ENCODE data around the gene PES1. TPM values are rescaled to one million over a fixed set of nuclear protein-coding genes. Genes with fewer than 3 reads are reported as not detected.
"Not testable (repeated sequence)": the region's sequence is repeated elsewhere in the genome, so short reads cannot be mapped to it uniquely, and the experiment has no call there.

PES1 gene
- total RNA-seq, 2 experiments from 2014 or later = 28.4 to 30.5 TPM

- ATAC-seq (ENCODE audit: poor library complexity) (no peak), DNase-seq (no peak)
- Mint-ChIP-seq H3K4me1 (ENCODE audit: low read depth) (no peaks in the 10 kb centered on the region), H3K4me3 (no peak overlapping the region), H3K27me3 (peaks cover under 1% of the 10 kb centered on the region), H3K9me3 (no peaks in the 10 kb centered on the region), H3K36me3 (ENCODE audit: low read depth) (no peaks in the 10 kb centered on the region), H3K27ac (no peak overlapping the region)
- Histone ChIP-seq H3K27ac (ENCODE audit: low read depth in 1 of 2, low read length in 2 of 2) (no peak overlapping the region), H3K4me1 (ENCODE audit: insufficient read depth, low read length) (no peaks in the 10 kb centered on the region), H3K27me3 (ENCODE audit: control insufficient read depth in 1 of 2, insufficient read depth in 2 of 2, low read length in 2 of 2) (peaks cover 0 to 1% of the 10 kb centered on the region in 2 experiments), H3K36me3 (ENCODE audit: insufficient read depth, low read length) (no peaks in the 10 kb centered on the region), H3K4me3 (ENCODE audit: low read length) (no peak overlapping the region), H3K9me3 (ENCODE audit: control insufficient read depth in 1 of 2, insufficient read depth in 1 of 2, low read length in 2 of 2) (peaks cover 0 to 6% of the 10 kb centered on the region in 2 experiments)
- intact Hi-C loops (cut with DNase I, micrococcal nuclease) = no loop called here
- CTCF ChIA-PET = no interaction called here
- TF ChIP-seq CTCF (IDR thresholded peaks at IDR 0.05) = no peak
- POLR2A ChIA-PET = no interaction called here
Measured at GRCh38 chr22:30553971-30554370, 37.7 kb downstream of the PES1 start.

- Histone ChIP-seq H3K27me3 (ENCODE audit: control insufficient read depth in 1 of 2, insufficient read depth in 2 of 2, low read length in 2 of 2) (peaks cover 0 to 2% of the 10 kb centered on the region in 2 experiments), H3K4me3 (ENCODE audit: low read length) (no peak overlapping the region), H3K36me3 (ENCODE audit: insufficient read depth, low read length) (no peaks in the 10 kb centered on the region), H3K9me3 (ENCODE audit: control insufficient read depth in 1 of 2, insufficient read depth in 1 of 2, low read length in 2 of 2) (peaks cover 0 to 6% of the 10 kb centered on the region in 2 experiments), H3K27ac (ENCODE audit: low read depth in 1 of 2, low read length in 2 of 2) (no peak overlapping the region), H3K4me1 (ENCODE audit: insufficient read depth, low read length) (no peaks in the 10 kb centered on the region)
- no peak overlapping the region for H3K27ac Mint-ChIP-seq
- no peaks in the 10 kb centered on the region for H3K4me1 Mint-ChIP-seq (ENCODE audit: low read depth)
- H3K36me3 Mint-ChIP-seq (ENCODE audit: low read depth) = no peaks in the 10 kb centered on the region
- no peak overlapping the region for H3K4me3 Mint-ChIP-seq
- POLR2A ChIA-PET = no interaction called here
- CTCF ChIA-PET = no interaction called here
- ATAC-seq (ENCODE audit: poor library complexity) = no peak
- intact Hi-C loops (cut with DNase I, micrococcal nuclease) = no loop called here
- no peak for TF ChIP-seq CTCF (IDR thresholded peaks at IDR 0.05)
- H3K27me3 Mint-ChIP-seq = peaks cover 8% of the 10 kb centered on the region
- no peaks in the 10 kb centered on the region for H3K9me3 Mint-ChIP-seq
- DNase-seq = no peak
Measured at GRCh38 chr22:30552719-30553118, 39.0 kb downstream of the PES1 start.

GRCh38 chr22:30551813-30552212 is 39.9 kb downstream of the PES1 start:
- CTCF ChIA-PET; DNase-seq; H3K4me1 Mint-ChIP-seq (ENCODE audit: low read depth); intact Hi-C loops (cut with DNase I, micrococcal nuclease); H3K4me3 Mint-ChIP-seq; H3K4me3 ChIP-seq (ENCODE audit: low read length); H3K4me1 ChIP-seq (ENCODE audit: insufficient read depth, low read length); H3K27ac Mint-ChIP-seq; ATAC-seq (ENCODE audit: poor library complexity); H3K36me3 Mint-ChIP-seq (ENCODE audit: low read depth); H3K27me3 ChIP-seq (ENCODE audit: control insufficient read depth in 1 of 2, insufficient read depth in 2 of 2, low read length in 2 of 2); POLR2A ChIA-PET; H3K27ac ChIP-seq (ENCODE audit: low read depth in 1 of 2, low read length in 2 of 2); H3K9me3 ChIP-seq (ENCODE audit: control insufficient read depth in 1 of 2, insufficient read depth in 1 of 2, low read length in 2 of 2); H3K36me3 ChIP-seq (ENCODE audit: insufficient read depth, low read length); H3K9me3 Mint-ChIP-seq: not testable (repeated sequence)
- H3K27me3 Mint-ChIP-seq = peaks cover 15% of the 10 kb centered on the region

- no peak for TF ChIP-seq CTCF (IDR thresholded peaks at IDR 0.05)
- Histone ChIP-seq H3K4me3 (ENCODE audit: low read length) (no peak overlapping the region), H3K4me1 (ENCODE audit: insufficient read depth, low read length) (peaks cover 2% of the 10 kb centered on the region), H3K9me3 (ENCODE audit: control insufficient read depth in 1 of 2, insufficient read depth in 1 of 2, low read length in 2 of 2) (no peaks in the 10 kb centered on the region), H3K36me3 (ENCODE audit: insufficient read depth, low read length) (no peaks in the 10 kb centered on the region), H3K27ac (ENCODE audit: low read depth in 1 of 2, low read length in 2 of 2) (no peak overlapping the region), H3K27me3 (ENCODE audit: control insufficient read depth in 1 of 2, insufficient read depth in 2 of 2, low read length in 2 of 2) (peaks cover 13 to 19% of the 10 kb centered on the region in 2 experiments)
- Mint-ChIP-seq H3K27me3 (peaks cover 43% of the 10 kb centered on the region), H3K4me1 (ENCODE audit: low read depth) (no peaks in the 10 kb centered on the region), H3K36me3 (ENCODE audit: low read depth) (no peaks in the 10 kb centered on the region), H3K9me3 (no peaks in the 10 kb centered on the region), H3K4me3 (no peak overlapping the region), H3K27ac (no peak overlapping the region)
- CTCF ChIA-PET = no interaction called here
- ATAC-seq (ENCODE audit: poor library complexity) = no peak
- intact Hi-C loops (cut with DNase I, micrococcal nuclease) = no loop called here
- no peak for DNase-seq
- POLR2A ChIA-PET = no interaction called here
Measured at GRCh38 chr22:30547188-30547587, 44.5 kb downstream of the PES1 start.
